HEK293 (cell line): ENCODE measurements around the gene ZNF629.

Source experiments
- CTCF ChIA-PET: fragments of 350-600 bp; formaldehyde crosslinking; extraction: SDS; loops from one replicate; lab custom pipeline; 2021; ENCODE audit warnings: antibody characterized with exemption; lab: Yijun Ruan, JAX
- POLR2A ChIA-PET: fragments of 300-600 bp; formaldehyde crosslinking; extraction: SDS; loops from one replicate; lab custom pipeline; 2020; ENCODE audit warnings: antibody characterized with exemption, inconsistent platforms; lab: Yijun Ruan, JAX
- H3K27ac ChIP-seq: fragments of 200-500 bp; sonication (Bioruptor generic); 2 replicates; pipeline ENCODE4 v1.5.1; 2014; ENCODE audit warnings: low read depth, low read length, control low read depth, inconsistent platforms; ENCODE audit errors: extremely low read depth
- H3K36me3 ChIP-seq, 2 experiments: fragments of 200-500 bp in 1 of 2; sonication (Bioruptor generic) in 1 of 2; 1 replicate in 1 of 2; 2 replicates in 1 of 2; pipeline ENCODE4 v1.5.1; 2014 to 2017; ENCODE audit warnings: inconsistent platforms in 2 of 2, low read length in 2 of 2; ENCODE audit not compliant: control insufficient read depth in 2 of 2, insufficient read depth in 1 of 2
- H3K4me1 ChIP-seq: fragments of 200-500 bp; sonication (Bioruptor generic); 2 replicates; pipeline ENCODE4 v1.5.1; 2014; ENCODE audit warnings: mild to moderate bottlenecking, low read length, inconsistent platforms; ENCODE audit not compliant: control insufficient read depth, insufficient read depth
- H3K4me3 ChIP-seq: 2 replicates; pipeline ENCODE4 v1.5.1; 2011; ENCODE audit warnings: low read depth, mild to moderate bottlenecking, control low read depth, low read length, moderate library complexity
- H3K9me3 ChIP-seq: fragments of 200-500 bp; sonication (Bioruptor generic); 2 replicates; pipeline ENCODE4 v1.5.1; 2014; ENCODE audit warnings: low read depth, low read length, inconsistent platforms; ENCODE audit not compliant: control insufficient read depth, insufficient read depth
- EGR2 ChIP-seq: fragments of 450-650 bp; formaldehyde crosslinking; IDR thresholded peaks from 2 replicates; pipeline ENCODE4 v1.5.1; 2016; ENCODE audit warnings: low read depth, missing biosample characterization, missing genetic modification characterization
- KLF16 ChIP-seq: fragments of 450-650 bp; formaldehyde crosslinking; IDR thresholded peaks from 2 replicates; pipeline ENCODE4 v1.5.1; 2017; ENCODE audit warnings: missing biosample characterization, missing genetic modification characterization
- REPIN1 ChIP-seq: fragments of 450-650 bp; formaldehyde crosslinking; IDR thresholded peaks from 2 replicates; pipeline ENCODE4 v1.5.1; 2017; ENCODE audit warnings: missing biosample characterization, missing genetic modification characterization, low read depth
- WT1 ChIP-seq: fragments of 450-650 bp; formaldehyde crosslinking; IDR thresholded peaks from 2 replicates; pipeline ENCODE4 v1.5.1; 2016; ENCODE audit warnings: missing biosample characterization, missing genetic modification characterization
- YY2 ChIP-seq: fragments of 450-650 bp; formaldehyde crosslinking; IDR thresholded peaks from 2 replicates; pipeline ENCODE4 v1.5.1; 2016; ENCODE audit warnings: missing biosample characterization, missing genetic modification characterization
- ZFHX2 ChIP-seq: fragments of 450-650 bp; formaldehyde crosslinking; conservative IDR thresholded peaks from 2 replicates; pipeline ENCODE4 v1.5.1; 2016; ENCODE audit warnings: missing biosample characterization, missing genetic modification characterization
- ZNF133 ChIP-seq: fragments of 450-650 bp; formaldehyde crosslinking; IDR thresholded peaks from 2 replicates; pipeline ENCODE4 v1.5.1; 2016; ENCODE audit warnings: missing biosample characterization, missing genetic modification characterization
- ZNF184 ChIP-seq: fragments of 450-650 bp; IDR thresholded peaks from 2 replicates; pipeline ENCODE4 v1.5.1; 2018; ENCODE audit warnings: missing biosample characterization, mild to moderate bottlenecking, missing genetic modification characterization
- ZNF202 ChIP-seq: fragments of 450-650 bp; formaldehyde crosslinking; IDR thresholded peaks from 2 replicates; pipeline ENCODE4 v1.5.1; 2016; ENCODE audit warnings: missing biosample characterization, missing genetic modification characterization, borderline replicate concordance
- ZNF555 ChIP-seq: fragments of 450-650 bp; formaldehyde crosslinking; conservative IDR thresholded peaks from 2 replicates; pipeline ENCODE4 v1.5.1; 2017; ENCODE audit warnings: missing biosample characterization, mild to moderate bottlenecking, missing genetic modification characterization, inconsistent platforms
- ZNF677 ChIP-seq: fragments of 450-650 bp; IDR thresholded peaks from 2 replicates; pipeline ENCODE4 v1.5.0; 2018; ENCODE audit warnings: missing biosample characterization, mild to moderate bottlenecking, missing genetic modification characterization, moderate library complexity
- TF ChIP-seq, protein P1 (sequence below): fragments of 450-650 bp; formaldehyde crosslinking; optimal IDR thresholded peaks from 2 replicates; pipeline ENCODE3; 2016; ENCODE audit warnings: missing biosample characterization, mild to moderate bottlenecking, missing genetic modification characterization
- TF ChIP-seq, protein P2 (sequence below): fragments of 450-650 bp; IDR thresholded peaks from 2 replicates; pipeline ENCODE4 v1.5.1; 2018; ENCODE audit warnings: missing biosample characterization, mild to moderate bottlenecking, missing genetic modification characterization
- TF ChIP-seq, protein P3 (sequence below): fragments of 450-650 bp; formaldehyde crosslinking; IDR thresholded peaks from 2 replicates; pipeline ENCODE4 v1.5.1; 2016; ENCODE audit warnings: missing biosample characterization, missing genetic modification characterization
- TF ChIP-seq, protein P4 (sequence below): fragments of 450-650 bp; formaldehyde crosslinking; IDR thresholded peaks from 2 replicates; pipeline ENCODE4 v1.5.1; 2016; ENCODE audit warnings: missing biosample characterization, missing genetic modification characterization

The ZNF629 gene

DNA sequence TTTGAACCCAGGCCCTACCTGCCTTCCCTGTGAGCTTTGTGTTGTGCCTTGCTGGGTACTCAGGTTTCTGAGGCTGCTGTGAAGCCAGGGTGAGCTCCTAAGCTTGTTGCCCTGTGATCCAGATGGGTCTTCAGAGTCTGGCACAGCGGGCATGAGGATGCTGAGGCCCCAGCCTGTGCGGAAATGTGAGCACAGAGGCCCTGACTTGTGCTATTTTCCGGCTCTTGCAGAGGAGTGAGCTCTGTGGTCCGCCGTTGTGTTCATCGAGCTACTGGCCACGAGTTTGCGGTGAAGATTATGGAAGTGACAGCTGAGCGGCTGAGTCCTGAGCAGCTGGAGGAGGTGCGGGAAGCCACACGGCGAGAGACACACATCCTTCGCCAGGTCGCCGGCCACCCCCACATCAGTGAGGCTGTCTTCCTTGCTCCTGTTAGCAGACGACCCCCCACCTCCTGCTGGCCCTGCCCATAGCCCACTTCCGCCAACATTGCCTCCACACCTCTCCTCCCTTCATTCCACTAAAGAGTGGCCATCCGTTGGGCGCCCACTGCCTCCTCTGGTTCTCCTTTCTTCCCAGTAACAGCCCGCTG lies 36.0 kb downstream of the ZNF629 start:
- H3K36me3 ChIP-seq, result peaks cover 30 to 65% of the 10 kb centered on the region in 2 experiments
- no peak overlapping the region for H3K27ac ChIP-seq
- TF ChIP-seq ZFHX2 (tag by site-specific recombination) (0 out of 2 replicates have a peak, but pooled peaks have one; percentile 12), EGR2 (peak; percentile 70; the same call in 1 of the 2 replicates)
- TF ChIP-seq, protein P1, sequence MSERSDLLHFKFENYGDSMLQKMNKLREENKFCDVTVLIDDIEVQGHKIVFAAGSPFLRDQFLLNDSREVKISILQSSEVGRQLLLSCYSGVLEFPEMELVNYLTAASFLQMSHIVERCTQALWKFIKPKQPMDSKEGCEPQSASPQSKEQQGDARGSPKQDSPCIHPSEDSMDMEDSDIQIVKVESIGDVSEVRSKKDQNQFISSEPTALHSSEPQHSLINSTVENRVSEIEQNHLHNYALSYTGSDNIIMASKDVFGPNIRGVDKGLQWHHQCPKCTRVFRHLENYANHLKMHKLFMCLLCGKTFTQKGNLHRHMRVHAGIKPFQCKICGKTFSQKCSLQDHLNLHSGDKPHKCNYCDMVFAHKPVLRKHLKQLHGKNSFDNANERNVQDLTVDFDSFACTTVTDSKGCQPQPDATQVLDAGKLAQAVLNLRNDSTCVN (tag by site-specific recombination), result peak; percentile 12
- TF ChIP-seq, protein P2, sequence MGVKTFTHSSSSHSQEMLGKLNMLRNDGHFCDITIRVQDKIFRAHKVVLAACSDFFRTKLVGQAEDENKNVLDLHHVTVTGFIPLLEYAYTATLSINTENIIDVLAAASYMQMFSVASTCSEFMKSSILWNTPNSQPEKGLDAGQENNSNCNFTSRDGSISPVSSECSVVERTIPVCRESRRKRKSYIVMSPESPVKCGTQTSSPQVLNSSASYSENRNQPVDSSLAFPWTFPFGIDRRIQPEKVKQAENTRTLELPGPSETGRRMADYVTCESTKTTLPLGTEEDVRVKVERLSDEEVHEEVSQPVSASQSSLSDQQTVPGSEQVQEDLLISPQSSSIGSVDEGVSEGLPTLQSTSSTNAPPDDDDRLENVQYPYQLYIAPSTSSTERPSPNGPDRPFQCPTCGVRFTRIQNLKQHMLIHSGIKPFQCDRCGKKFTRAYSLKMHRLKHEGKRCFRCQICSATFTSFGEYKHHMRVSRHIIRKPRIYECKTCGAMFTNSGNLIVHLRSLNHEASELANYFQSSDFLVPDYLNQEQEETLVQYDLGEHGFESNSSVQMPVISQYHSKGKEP (tag by site-specific recombination), result no peak
- peaks cover 3% of the 10 kb centered on the region; the same call in 1 of the 2 replicates for H3K4me1 ChIP-seq
- H3K4me3 ChIP-seq, result no peak overlapping the region
- CTCF ChIA-PET, result no interaction called here
- POLR2A ChIA-PET, result interaction anchor here (0.8 to 1.5 kb wide), 3 partner anchors 9 to 52 kb away, joined by 3 to 5 read pairs (median 4); partner anchors contain the start of gene SRCAP
- H3K9me3 ChIP-seq, result no peaks in the 10 kb centered on the region

DNA sequence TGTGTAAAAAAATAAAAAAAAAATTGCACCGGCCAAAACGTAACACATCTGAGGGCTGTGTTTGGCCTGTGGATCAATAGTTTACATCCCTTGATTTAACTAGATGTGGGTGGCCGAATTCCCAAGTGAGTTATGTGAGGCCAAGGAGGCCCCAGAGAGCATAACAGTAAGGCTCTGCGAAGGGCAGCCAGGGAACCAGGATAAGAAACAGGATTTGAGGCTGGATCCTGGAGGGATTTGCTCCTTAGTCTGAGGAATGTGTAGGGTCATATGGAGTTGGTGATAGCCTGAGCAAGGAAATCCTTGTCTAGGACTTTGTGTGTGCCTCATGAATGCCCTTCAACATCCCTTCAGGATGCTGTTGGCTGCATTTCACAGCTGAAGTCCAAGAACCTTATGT lies 36.8 kb downstream of the ZNF629 start:
- no peaks in the 10 kb centered on the region for H3K9me3 ChIP-seq
- H3K27ac ChIP-seq, result no peak overlapping the region
- H3K4me3 ChIP-seq, result no peak overlapping the region
- TF ChIP-seq ZNF677 (tag by site-specific recombination) (no peak), WT1 (tag by site-specific recombination) (no peak), KLF16 (tag by site-specific recombination) (no peak), ZNF184 (no peak), ZNF133 (tag by site-specific recombination) (no peak), REPIN1 (tag by site-specific recombination) (no peak), ZNF555 (tag by site-specific recombination) (no peak), ZNF202 (tag by site-specific recombination) (no peak), YY2 (tag by site-specific recombination) (no peak)
- TF ChIP-seq, protein P3, sequence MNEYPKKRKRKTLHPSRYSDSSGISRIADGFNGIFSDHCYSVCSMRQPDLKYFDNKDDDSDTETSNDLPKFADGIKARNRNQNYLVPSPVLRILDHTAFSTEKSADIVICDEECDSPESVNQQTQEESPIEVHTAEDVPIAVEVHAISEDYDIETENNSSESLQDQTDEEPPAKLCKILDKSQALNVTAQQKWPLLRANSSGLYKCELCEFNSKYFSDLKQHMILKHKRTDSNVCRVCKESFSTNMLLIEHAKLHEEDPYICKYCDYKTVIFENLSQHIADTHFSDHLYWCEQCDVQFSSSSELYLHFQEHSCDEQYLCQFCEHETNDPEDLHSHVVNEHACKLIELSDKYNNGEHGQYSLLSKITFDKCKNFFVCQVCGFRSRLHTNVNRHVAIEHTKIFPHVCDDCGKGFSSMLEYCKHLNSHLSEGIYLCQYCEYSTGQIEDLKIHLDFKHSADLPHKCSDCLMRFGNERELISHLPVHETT (tag by site-specific recombination), result no peak
- TF ChIP-seq, protein P4, sequence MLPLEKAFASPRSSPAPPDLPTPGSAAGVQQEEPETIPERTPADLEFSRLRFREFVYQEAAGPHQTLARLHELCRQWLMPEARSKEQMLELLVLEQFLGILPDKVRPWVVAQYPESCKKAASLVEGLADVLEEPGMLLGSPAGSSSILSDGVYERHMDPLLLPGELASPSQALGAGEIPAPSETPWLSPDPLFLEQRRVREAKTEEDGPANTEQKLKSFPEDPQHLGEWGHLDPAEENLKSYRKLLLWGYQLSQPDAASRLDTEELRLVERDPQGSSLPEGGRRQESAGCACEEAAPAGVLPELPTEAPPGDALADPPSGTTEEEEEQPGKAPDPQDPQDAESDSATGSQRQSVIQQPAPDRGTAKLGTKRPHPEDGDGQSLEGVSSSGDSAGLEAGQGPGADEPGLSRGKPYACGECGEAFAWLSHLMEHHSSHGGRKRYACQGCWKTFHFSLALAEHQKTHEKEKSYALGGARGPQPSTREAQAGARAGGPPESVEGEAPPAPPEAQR (tag by site-specific recombination), result no peak
- ChIA-PET POLR2A (interaction anchor here (1.2 to 3.4 kb wide), 3 partner anchors 10 to 51 kb away, joined by 4 to 34 read pairs (median 5); partner anchors contain the start of gene SRCAP), CTCF (interaction anchor here (1.3 kb wide), 1 partner anchor 63 kb away, joined by 3 read pairs; no protein-coding TSS in a partner anchor)
- peaks cover 3% of the 10 kb centered on the region; the same call in 1 of the 2 replicates for H3K4me1 ChIP-seq
- peaks cover 28 to 60% of the 10 kb centered on the region in 2 experiments for H3K36me3 ChIP-seq
